Measurements from ENCODE around the gene CBFB. TPM values are rescaled to one million over a fixed set of nuclear protein-coding genes. Genes with fewer than 3 reads are reported as not detected.

The CBFB gene
- polyA plus RNA-seq, 1 donor from 2014 or later: 32.6 TPM

DNA sequence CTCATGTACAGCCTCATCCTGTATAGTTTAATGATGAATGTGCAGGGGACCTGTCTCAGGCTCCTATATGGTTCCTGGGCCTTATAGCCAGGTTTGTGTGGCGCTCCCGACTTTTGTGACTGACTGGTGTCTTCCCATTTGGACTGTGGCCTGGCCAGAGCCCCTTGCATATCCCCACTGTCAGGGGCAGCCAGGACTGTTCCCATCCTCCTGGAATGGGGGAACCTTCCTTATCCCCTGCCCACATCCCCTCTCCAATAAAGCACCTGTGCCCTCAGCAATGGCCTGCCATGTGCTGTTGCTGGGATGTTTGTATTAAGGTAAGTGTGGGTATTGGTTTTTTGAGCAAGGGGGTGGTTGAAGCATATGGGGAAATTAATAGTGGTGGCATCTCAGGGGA lies 119.3 kb downstream of the CBFB start:
- H3K27me3 ChIP-seq (ENCODE audit: insufficient read depth, low read depth, low read length): peaks cover 49% of the 10 kb centered on the region
- no peaks in the 10 kb centered on the region for H4K20me1 ChIP-seq (ENCODE audit: insufficient read depth)
- no peak overlapping the region for H3K4me3 ChIP-seq (ENCODE audit: low read length)
- no peak overlapping the region for H3K9ac ChIP-seq (ENCODE audit: low read length)
- peaks cover 4% of the 10 kb centered on the region for H3K36me3 ChIP-seq (ENCODE audit: insufficient read depth, low read length)
- H3K9me2 ChIP-seq (ENCODE audit: insufficient read depth, low read length): no peaks in the 10 kb centered on the region
- TF ChIP-seq, protein P1, sequence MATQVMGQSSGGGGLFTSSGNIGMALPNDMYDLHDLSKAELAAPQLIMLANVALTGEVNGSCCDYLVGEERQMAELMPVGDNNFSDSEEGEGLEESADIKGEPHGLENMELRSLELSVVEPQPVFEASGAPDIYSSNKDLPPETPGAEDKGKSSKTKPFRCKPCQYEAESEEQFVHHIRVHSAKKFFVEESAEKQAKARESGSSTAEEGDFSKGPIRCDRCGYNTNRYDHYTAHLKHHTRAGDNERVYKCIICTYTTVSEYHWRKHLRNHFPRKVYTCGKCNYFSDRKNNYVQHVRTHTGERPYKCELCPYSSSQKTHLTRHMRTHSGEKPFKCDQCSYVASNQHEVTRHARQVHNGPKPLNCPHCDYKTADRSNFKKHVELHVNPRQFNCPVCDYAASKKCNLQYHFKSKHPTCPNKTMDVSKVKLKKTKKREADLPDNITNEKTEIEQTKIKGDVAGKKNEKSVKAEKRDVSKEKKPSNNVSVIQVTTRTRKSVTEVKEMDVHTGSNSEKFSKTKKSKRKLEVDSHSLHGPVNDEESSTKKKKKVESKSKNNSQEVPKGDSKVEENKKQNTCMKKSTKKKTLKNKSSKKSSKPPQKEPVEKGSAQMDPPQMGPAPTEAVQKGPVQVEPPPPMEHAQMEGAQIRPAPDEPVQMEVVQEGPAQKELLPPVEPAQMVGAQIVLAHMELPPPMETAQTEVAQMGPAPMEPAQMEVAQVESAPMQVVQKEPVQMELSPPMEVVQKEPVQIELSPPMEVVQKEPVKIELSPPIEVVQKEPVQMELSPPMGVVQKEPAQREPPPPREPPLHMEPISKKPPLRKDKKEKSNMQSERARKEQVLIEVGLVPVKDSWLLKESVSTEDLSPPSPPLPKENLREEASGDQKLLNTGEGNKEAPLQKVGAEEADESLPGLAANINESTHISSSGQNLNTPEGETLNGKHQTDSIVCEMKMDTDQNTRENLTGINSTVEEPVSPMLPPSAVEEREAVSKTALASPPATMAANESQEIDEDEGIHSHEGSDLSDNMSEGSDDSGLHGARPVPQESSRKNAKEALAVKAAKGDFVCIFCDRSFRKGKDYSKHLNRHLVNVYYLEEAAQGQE (IDR thresholded peaks at IDR 0.05; ENCODE audit: borderline replicate concordance): no peak
- TF ChIP-seq EP300 (conservative IDR thresholded peaks at IDR 0.05; ENCODE audit: poor library complexity, severe bottlenecking) (no peak), EZH2 (IDR thresholded peaks at IDR 0.05; ENCODE audit: borderline replicate concordance, insufficient read depth, low read length, poor library complexity, severe bottlenecking) (no peak), POLR2AphosphoS5 (IDR thresholded peaks at IDR 0.05) (no peak), TAF1 (IDR thresholded peaks at IDR 0.05; ENCODE audit: low read depth) (no peak), SMC3 (conservative IDR thresholded peaks at IDR 0.05; ENCODE audit: poor library complexity) (no peak), RAD21 (conservative IDR thresholded peaks at IDR 0.05) (no peak), MXI1 (conservative IDR thresholded peaks at IDR 0.05; ENCODE audit: poor library complexity, severe bottlenecking) (no peak)
- TF ChIP-seq, protein P2, sequence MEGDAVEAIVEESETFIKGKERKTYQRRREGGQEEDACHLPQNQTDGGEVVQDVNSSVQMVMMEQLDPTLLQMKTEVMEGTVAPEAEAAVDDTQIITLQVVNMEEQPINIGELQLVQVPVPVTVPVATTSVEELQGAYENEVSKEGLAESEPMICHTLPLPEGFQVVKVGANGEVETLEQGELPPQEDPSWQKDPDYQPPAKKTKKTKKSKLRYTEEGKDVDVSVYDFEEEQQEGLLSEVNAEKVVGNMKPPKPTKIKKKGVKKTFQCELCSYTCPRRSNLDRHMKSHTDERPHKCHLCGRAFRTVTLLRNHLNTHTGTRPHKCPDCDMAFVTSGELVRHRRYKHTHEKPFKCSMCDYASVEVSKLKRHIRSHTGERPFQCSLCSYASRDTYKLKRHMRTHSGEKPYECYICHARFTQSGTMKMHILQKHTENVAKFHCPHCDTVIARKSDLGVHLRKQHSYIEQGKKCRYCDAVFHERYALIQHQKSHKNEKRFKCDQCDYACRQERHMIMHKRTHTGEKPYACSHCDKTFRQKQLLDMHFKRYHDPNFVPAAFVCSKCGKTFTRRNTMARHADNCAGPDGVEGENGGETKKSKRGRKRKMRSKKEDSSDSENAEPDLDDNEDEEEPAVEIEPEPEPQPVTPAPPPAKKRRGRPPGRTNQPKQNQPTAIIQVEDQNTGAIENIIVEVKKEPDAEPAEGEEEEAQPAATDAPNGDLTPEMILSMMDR (IDR thresholded peaks at IDR 0.05; ENCODE audit: poor library complexity, severe bottlenecking): no peak
- H3K9me3 ChIP-seq (ENCODE audit: low read length): peaks cover 3% of the 10 kb centered on the region
- no peaks in the 10 kb centered on the region for H3F3A ChIP-seq (ENCODE audit: insufficient read depth, low read length, poor library complexity, severe bottlenecking)
- H3K27ac ChIP-seq (ENCODE audit: low read length): no peak overlapping the region
- H3K79me2 ChIP-seq (replicated peaks; ENCODE audit: insufficient read depth, low read length): no peaks in the 10 kb centered on the region
- H3K4me2 ChIP-seq (ENCODE audit: low read length): no peak overlapping the region
- H2AFZ ChIP-seq (ENCODE audit: low read depth, low read length): no peak overlapping the region

DNA sequence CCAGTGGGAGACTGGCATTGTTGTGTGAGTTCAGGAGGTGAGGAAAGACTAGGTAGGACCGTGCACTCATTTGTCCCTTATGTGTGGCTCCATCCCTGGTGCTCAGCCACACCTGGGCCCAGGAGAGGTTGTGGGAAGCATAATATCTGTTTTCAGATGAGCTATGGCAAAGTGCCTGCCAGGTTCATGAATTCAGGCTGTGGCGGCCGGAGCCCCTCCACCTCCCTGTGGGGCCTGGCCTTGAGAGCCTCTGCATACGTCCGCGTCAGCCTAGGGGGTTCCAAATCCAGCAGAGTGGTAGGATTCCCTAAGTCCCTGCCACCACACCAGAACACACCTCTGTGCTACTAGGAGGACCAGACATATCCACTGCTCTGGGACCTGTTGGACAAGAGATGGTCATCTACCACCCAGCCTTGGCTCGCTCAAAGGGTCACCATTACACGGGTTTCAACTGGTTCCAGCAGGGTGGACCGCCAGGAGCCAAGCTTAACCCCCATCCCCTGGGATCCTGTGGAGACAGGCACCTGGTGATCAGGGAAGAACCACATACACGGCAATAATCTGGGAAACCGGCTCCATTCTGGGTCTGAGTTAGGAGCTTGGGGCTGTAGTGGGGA lies 119.8 kb downstream of the CBFB start:
- H3K9me3 ChIP-seq (ENCODE audit: low read length): peaks cover 3% of the 10 kb centered on the region
- no peak overlapping the region for H3K4me2 ChIP-seq (ENCODE audit: low read length)
- no peaks in the 10 kb centered on the region for H3F3A ChIP-seq (ENCODE audit: insufficient read depth, low read length, poor library complexity, severe bottlenecking)
- no peak overlapping the region for H2AFZ ChIP-seq (ENCODE audit: low read depth, low read length)
- H3K27ac ChIP-seq (ENCODE audit: low read length): no peak overlapping the region
- peaks cover 54% of the 10 kb centered on the region for H3K27me3 ChIP-seq (ENCODE audit: insufficient read depth, low read depth, low read length)
- H3K9ac ChIP-seq (ENCODE audit: low read length): no peak overlapping the region
- peaks cover 4% of the 10 kb centered on the region for H3K36me3 ChIP-seq (ENCODE audit: insufficient read depth, low read length)
- no peaks in the 10 kb centered on the region for H3K79me2 ChIP-seq (replicated peaks; ENCODE audit: insufficient read depth, low read length)
- no peak overlapping the region for H3K4me3 ChIP-seq (ENCODE audit: low read length)
- H3K9me2 ChIP-seq (ENCODE audit: insufficient read depth, low read length): no peaks in the 10 kb centered on the region
- TF ChIP-seq EP300 (conservative IDR thresholded peaks at IDR 0.05; ENCODE audit: poor library complexity, severe bottlenecking): no peak
- TF ChIP-seq, protein P2 (IDR thresholded peaks at IDR 0.05; ENCODE audit: poor library complexity, severe bottlenecking): no peak
- no peak for TF ChIP-seq POLR2AphosphoS5 (IDR thresholded peaks at IDR 0.05)
- TF ChIP-seq SMC3 (conservative IDR thresholded peaks at IDR 0.05; ENCODE audit: poor library complexity): no peak
- TF ChIP-seq MXI1 (conservative IDR thresholded peaks at IDR 0.05; ENCODE audit: poor library complexity, severe bottlenecking): no peak
- no peak for TF ChIP-seq TAF1 (IDR thresholded peaks at IDR 0.05; ENCODE audit: low read depth)
- no peak for TF ChIP-seq RAD21 (conservative IDR thresholded peaks at IDR 0.05)
- TF ChIP-seq, protein P1 (IDR thresholded peaks at IDR 0.05; ENCODE audit: borderline replicate concordance): no peak
- no peak for TF ChIP-seq EZH2 (IDR thresholded peaks at IDR 0.05; ENCODE audit: borderline replicate concordance, insufficient read depth, low read length, poor library complexity, severe bottlenecking)
- H4K20me1 ChIP-seq (ENCODE audit: insufficient read depth): no peaks in the 10 kb centered on the region
